ENCODE measurements around the gene DHRS7B. TPM values are rescaled to one million over a fixed set of nuclear protein-coding genes. Genes with fewer than 3 reads are reported as not detected.

Gene DHRS7B
- total RNA-seq, 1 experiment from 2014 or later: 30.0 TPM

DNA sequence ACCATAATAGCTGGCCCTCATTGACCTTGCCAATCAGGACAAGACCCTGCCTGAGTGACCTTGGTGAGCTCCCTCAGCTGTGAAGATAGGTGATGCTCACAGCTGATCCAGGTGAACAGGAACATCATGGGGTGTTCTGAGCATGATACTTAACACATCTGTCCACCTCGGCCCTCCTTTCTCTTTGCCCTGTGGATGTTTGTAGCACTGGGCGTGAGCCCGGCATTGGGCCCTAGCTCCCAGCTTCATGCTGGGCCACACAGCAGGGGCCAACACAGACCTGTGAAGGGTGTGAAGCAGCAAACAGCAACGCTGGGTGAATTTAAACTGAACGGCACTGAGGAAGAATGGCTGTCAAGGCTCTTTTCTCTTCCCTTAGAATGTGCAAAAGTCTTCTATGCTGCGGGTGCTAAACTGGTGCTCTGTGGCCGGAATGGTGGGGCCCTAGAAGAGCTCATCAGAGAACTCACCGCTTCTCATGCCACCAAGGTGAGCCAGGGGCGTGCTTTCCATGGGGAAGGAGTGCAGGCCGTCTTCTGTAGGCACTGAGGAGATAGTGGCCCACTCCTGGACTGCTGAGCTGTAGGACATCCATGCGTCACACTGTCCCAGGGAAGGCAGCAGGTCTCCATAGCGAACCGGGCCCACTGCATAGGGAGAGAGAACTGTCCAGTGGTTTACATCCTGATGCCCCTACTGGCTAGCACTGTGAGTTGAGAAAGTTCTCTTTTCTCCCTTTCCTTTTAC lies 51.3 kb downstream of the DHRS7B start:
- Mint-ChIP-seq H3K36me3 (ENCODE audit: insufficient read depth, unreplicated experiment) (peaks cover 4% of the 10 kb centered on the region), H3K9me3 (ENCODE audit: unreplicated experiment) (no peaks in the 10 kb centered on the region), H3K4me3 (ENCODE audit: unreplicated experiment) (no peak overlapping the region), H3K4me1 (ENCODE audit: low read depth, unreplicated experiment) (peaks cover 4% of the 10 kb centered on the region), H3K27me3 (ENCODE audit: insufficient read depth, unreplicated experiment) (no peaks in the 10 kb centered on the region), H3K27ac (ENCODE audit: unreplicated experiment) (no peak overlapping the region)
- no peak overlapping the region for H3K4me3 ChIP-seq (ENCODE audit: low read depth, low read length)
- intact Hi-C loops (cut with micrococcal nuclease; ENCODE audit: unreplicated experiment): no loop called here
- H3K9me3 ChIP-seq: no peaks in the 10 kb centered on the region
- H3K36me3 ChIP-seq (ENCODE audit: control insufficient read depth, insufficient read depth, low read length): no peaks in the 10 kb centered on the region
- H3K27me3 ChIP-seq (replicated peaks; ENCODE audit: control insufficient read depth, insufficient read depth, low read length): no peaks in the 10 kb centered on the region
- no peak for DNase-seq
- H3K4me1 ChIP-seq: no peaks in the 10 kb centered on the region
- CTCF ChIA-PET: no interaction called here
- TF ChIP-seq, protein P1, sequence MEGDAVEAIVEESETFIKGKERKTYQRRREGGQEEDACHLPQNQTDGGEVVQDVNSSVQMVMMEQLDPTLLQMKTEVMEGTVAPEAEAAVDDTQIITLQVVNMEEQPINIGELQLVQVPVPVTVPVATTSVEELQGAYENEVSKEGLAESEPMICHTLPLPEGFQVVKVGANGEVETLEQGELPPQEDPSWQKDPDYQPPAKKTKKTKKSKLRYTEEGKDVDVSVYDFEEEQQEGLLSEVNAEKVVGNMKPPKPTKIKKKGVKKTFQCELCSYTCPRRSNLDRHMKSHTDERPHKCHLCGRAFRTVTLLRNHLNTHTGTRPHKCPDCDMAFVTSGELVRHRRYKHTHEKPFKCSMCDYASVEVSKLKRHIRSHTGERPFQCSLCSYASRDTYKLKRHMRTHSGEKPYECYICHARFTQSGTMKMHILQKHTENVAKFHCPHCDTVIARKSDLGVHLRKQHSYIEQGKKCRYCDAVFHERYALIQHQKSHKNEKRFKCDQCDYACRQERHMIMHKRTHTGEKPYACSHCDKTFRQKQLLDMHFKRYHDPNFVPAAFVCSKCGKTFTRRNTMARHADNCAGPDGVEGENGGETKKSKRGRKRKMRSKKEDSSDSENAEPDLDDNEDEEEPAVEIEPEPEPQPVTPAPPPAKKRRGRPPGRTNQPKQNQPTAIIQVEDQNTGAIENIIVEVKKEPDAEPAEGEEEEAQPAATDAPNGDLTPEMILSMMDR (IDR thresholded peaks at IDR 0.05; ENCODE audit: insufficient read depth in 1 of 2, low read depth in 1 of 2, low read length in 1 of 2, severe bottlenecking in 1 of 2, unreplicated experiment in 1 of 2): no peak
- POLR2A ChIA-PET: no interaction called here
- no TSS peak for BruUV-seq (replicated peaks)

GRCh38 chr17:21183468-21183867 lies 56.7 kb downstream of the DHRS7B start:
- H3K27me3 ChIP-seq (replicated peaks; ENCODE audit: control insufficient read depth, insufficient read depth, low read length): no peaks in the 10 kb centered on the region
- no TSS peak for BruUV-seq (replicated peaks)
- H3K9me3 Mint-ChIP-seq (ENCODE audit: unreplicated experiment): no peaks in the 10 kb centered on the region
- H3K4me1 Mint-ChIP-seq (ENCODE audit: low read depth, unreplicated experiment): peaks cover 10% of the 10 kb centered on the region
- ChIA-PET POLR2A (no interaction called here), CTCF (interaction anchor here (1.2 kb wide), 1 partner anchor 29 kb away, joined by 3 read pairs; no protein-coding TSS in a partner anchor)
- H3K27ac Mint-ChIP-seq (ENCODE audit: unreplicated experiment): peak overlapping the region; percentile 34
- peak; percentile 66 to 80 for DNase-seq
- H3K4me1 ChIP-seq: no peaks in the 10 kb centered on the region
- H3K36me3 Mint-ChIP-seq (ENCODE audit: insufficient read depth, unreplicated experiment): no peaks in the 10 kb centered on the region
- peak overlapping the region; percentile 3 for H3K4me3 Mint-ChIP-seq (ENCODE audit: unreplicated experiment)
- H3K27me3 Mint-ChIP-seq (ENCODE audit: insufficient read depth, unreplicated experiment): no peaks in the 10 kb centered on the region
- no peak overlapping the region for H3K4me3 ChIP-seq (ENCODE audit: low read depth, low read length)
- TF ChIP-seq, protein P1 (IDR thresholded peaks at IDR 0.05; ENCODE audit: insufficient read depth in 1 of 2, low read depth in 1 of 2, low read length in 1 of 2, severe bottlenecking in 1 of 2, unreplicated experiment in 1 of 2): no peak
- H3K9me3 ChIP-seq: no peaks in the 10 kb centered on the region
- no peaks in the 10 kb centered on the region for H3K36me3 ChIP-seq (ENCODE audit: control insufficient read depth, insufficient read depth, low read length)
- intact Hi-C loops (cut with micrococcal nuclease; ENCODE audit: unreplicated experiment): no loop called here

DNA sequence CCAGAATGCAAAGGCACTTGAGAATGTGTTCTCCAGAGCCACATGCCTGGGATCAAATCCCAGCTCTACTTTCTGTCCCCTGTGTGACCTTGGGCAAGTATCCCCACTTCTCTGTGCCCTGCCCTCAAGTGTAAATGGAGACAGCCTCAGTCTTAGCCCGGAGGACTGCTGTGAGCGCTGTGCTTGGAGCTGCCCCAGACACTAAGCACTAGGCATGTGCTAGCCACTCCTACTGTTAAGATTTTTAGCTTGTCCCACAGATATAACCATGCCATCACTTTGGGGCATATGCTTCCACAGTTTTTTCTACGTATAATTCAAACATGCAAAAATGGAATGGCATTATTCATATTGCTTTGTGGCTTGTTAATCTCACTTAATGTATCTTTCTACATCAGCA lies 57.8 kb downstream of the DHRS7B start:
- Mint-ChIP-seq H3K4me1 (ENCODE audit: low read depth, unreplicated experiment) (peaks cover 10% of the 10 kb centered on the region), H3K27ac (ENCODE audit: unreplicated experiment) (no peak overlapping the region), H3K9me3 (ENCODE audit: unreplicated experiment) (no peaks in the 10 kb centered on the region), H3K27me3 (ENCODE audit: insufficient read depth, unreplicated experiment) (no peaks in the 10 kb centered on the region), H3K36me3 (ENCODE audit: insufficient read depth, unreplicated experiment) (no peaks in the 10 kb centered on the region), H3K4me3 (ENCODE audit: unreplicated experiment) (no peak overlapping the region)
- Histone ChIP-seq H3K4me1 (no peaks in the 10 kb centered on the region), H3K27me3 (replicated peaks; ENCODE audit: control insufficient read depth, insufficient read depth, low read length) (no peaks in the 10 kb centered on the region), H3K4me3 (ENCODE audit: low read depth, low read length) (no peak overlapping the region), H3K9me3 (no peaks in the 10 kb centered on the region), H3K36me3 (ENCODE audit: control insufficient read depth, insufficient read depth, low read length) (no peaks in the 10 kb centered on the region)
- ChIA-PET CTCF (no interaction called here), POLR2A (no interaction called here)
- no TSS peak for BruUV-seq (replicated peaks)
- intact Hi-C loops (cut with micrococcal nuclease; ENCODE audit: unreplicated experiment): no loop called here
- DNase-seq: no peak
- TF ChIP-seq, protein P1 (IDR thresholded peaks at IDR 0.05; ENCODE audit: insufficient read depth in 1 of 2, low read depth in 1 of 2, low read length in 1 of 2, severe bottlenecking in 1 of 2, unreplicated experiment in 1 of 2): no peak
